ENCODE data around the gene MPP4. TPM values are rescaled to one million over a fixed set of nuclear protein-coding genes. Genes with fewer than 3 reads are reported as not detected.

MPP4 gene
- total RNA-seq (1 to 10 TPM in 2 of 9 donors, under 1 TPM in 6, not detected in 1; 0.28 to 1.2 (median 0.46) TPM), polyA plus RNA-seq (1 to 10 TPM in 1 of 3 donors, under 1 TPM in 2; 0.37 to 1.2 (median 0.84) TPM)
- long read RNA-seq, donor 1: 0 reads
- long read RNA-seq, donor 2: 0 reads
- long read RNA-seq, donor 3: 0 reads
- long read RNA-seq, donor 4: 0 reads
- long read RNA-seq, donor 5, partial matches to known transcripts: 0 of 2 reads
- long read RNA-seq, donor 5, other reads (novel, unspliced or antisense): 1 of 2 reads
- long read RNA-seq, donor 6, partial matches to known transcripts: 1 of 1 reads
- long read RNA-seq, donor 6, other reads (novel, unspliced or antisense): 0 of 1 reads
- long read RNA-seq, donor 7: 0 reads
- long read RNA-seq, donor 8: 0 reads
- long read RNA-seq, donor 9: 0 reads
- long read RNA-seq, donor 10: 0 reads

GRCh38 chr2:201698588-201699226 lies at the start of gene MPP4:
TSS of gene MPP4 (minus strand) at chr2:201698644. CDS start at chr2:201693954, 4,690 bp downstream.
- peaks cover 5 to 37% of the 10 kb centered on the region in 2 donors for H3K4me1 ChIP-seq (replicated peaks in 1 of 2)
- no peaks in the 10 kb centered on the region for H3K9me3 ChIP-seq (replicated peaks in 1 of 3)
- 22 to 28% (median 25%) methylated on average over 3 of the region's 3 CpGs for WGBS, 4 donors
- intact Hi-C loops (cut with DNase I): no loop called here
- no peak within 1 kb of the TSS for H3K4me3 ChIP-seq
- no peaks in the 10 kb centered on the region for H3K27me3 ChIP-seq
- TF ChIP-seq POLR2A (IDR thresholded peaks at IDR 0.05) (no peak), CTCF (IDR thresholded peaks at IDR 0.05) (no peak)
- DNase-seq: no peak
- H3K36me3 ChIP-seq (replicated peaks in 1 of 2): peaks cover 0 to 20% of the 10 kb centered on the region in 2 donors
- peak within 1 kb of the TSS in 3 of 5 donors; percentile 36 to 66 (median 45) for H3K27ac ChIP-seq

GRCh38 chr2:201746551-201746950 lies 48.1 kb upstream of the MPP4 start:
- WGBS, 4 donors: 85 to 92% (median 87%) methylated on average over 6 of the region's 6 CpGs
- intact Hi-C loops (cut with DNase I): no loop called here
- no peak overlapping the region for H3K27ac ChIP-seq
- no peaks in the 10 kb centered on the region for H3K27me3 ChIP-seq
- H3K4me1 ChIP-seq (replicated peaks in 1 of 2): no peaks in the 10 kb centered on the region
- H3K36me3 ChIP-seq (replicated peaks in 1 of 2): peaks cover 0 to 39% of the 10 kb centered on the region in 2 donors
- H3K4me3 ChIP-seq: no peak overlapping the region
- no peak for DNase-seq
- TF ChIP-seq POLR2A (IDR thresholded peaks at IDR 0.05) (no peak), CTCF (IDR thresholded peaks at IDR 0.05) (no peak)
- no peaks in the 10 kb centered on the region for H3K9me3 ChIP-seq (replicated peaks in 1 of 3)

GRCh38 chr2:201735486-201735885 lies 37.0 kb upstream of the MPP4 start:
- Histone ChIP-seq H3K27me3 (no peaks in the 10 kb centered on the region), H3K4me1 (replicated peaks in 1 of 2) (no peaks in the 10 kb centered on the region), H3K27ac (no peak overlapping the region), H3K4me3 (no peak overlapping the region), H3K36me3 (replicated peaks in 1 of 2) (peaks cover 0 to 19% of the 10 kb centered on the region in 2 donors), H3K9me3 (replicated peaks in 1 of 3) (peaks cover 0 to 5% (median 0%) of the 10 kb centered on the region in 3 donors)
- WGBS, 4 donors: 31 to 47% (median 42%) methylated on average over 2 of the region's 2 CpGs
- DNase-seq: no peak
- intact Hi-C loops (cut with DNase I): no loop called here
- no peak for TF ChIP-seq CTCF (IDR thresholded peaks at IDR 0.05)
- TF ChIP-seq POLR2A (IDR thresholded peaks at IDR 0.05): no peak

- Histone ChIP-seq H3K9me3 (replicated peaks in 1 of 3) (peaks cover 0 to 5% (median 0%) of the 10 kb centered on the region in 3 donors), H3K27ac (no peak overlapping the region), H3K27me3 (no peaks in the 10 kb centered on the region), H3K4me3 (no peak overlapping the region), H3K4me1 (replicated peaks in 1 of 2) (no peaks in the 10 kb centered on the region), H3K36me3 (replicated peaks in 1 of 2) (peaks cover 0 to 20% of the 10 kb centered on the region in 2 donors)
- intact Hi-C loops (cut with DNase I): no loop called here
- DNase-seq: no peak
- TF ChIP-seq CTCF (IDR thresholded peaks at IDR 0.05) (no peak), POLR2A (IDR thresholded peaks at IDR 0.05) (no peak)
- 67 to 94% (median 92%) methylated on average over 4 of the region's 4 CpGs for WGBS, 4 donors
These were observed 35.7 kb upstream of the MPP4 start for GRCh38 chr2:201734111-201734510.
